ENCODE results near the gene SOX9. TPM values are rescaled to one million over a fixed set of nuclear protein-coding genes. Genes with fewer than 3 reads are reported as not detected.

Gene SOX9
- total RNA-seq = 2.8 and 3.8 TPM in 2 replicates

GRCh38 chr17:72120642-72121163 is at the start of gene SOX9:
SOX9 (plus strand) TSS chr17:72121020; CDS start chr17:72121392, 372 bp downstream.

Measured in regular cardiac myocyte (primary cell).